ENCODE results near the gene GSTM3. TPM values are rescaled to one million over a fixed set of nuclear protein-coding genes. Genes with fewer than 3 reads are reported as not detected.

GSTM3 gene
- total RNA-seq, 1 donor from 2014 or later, result 26.1 TPM

DNA sequence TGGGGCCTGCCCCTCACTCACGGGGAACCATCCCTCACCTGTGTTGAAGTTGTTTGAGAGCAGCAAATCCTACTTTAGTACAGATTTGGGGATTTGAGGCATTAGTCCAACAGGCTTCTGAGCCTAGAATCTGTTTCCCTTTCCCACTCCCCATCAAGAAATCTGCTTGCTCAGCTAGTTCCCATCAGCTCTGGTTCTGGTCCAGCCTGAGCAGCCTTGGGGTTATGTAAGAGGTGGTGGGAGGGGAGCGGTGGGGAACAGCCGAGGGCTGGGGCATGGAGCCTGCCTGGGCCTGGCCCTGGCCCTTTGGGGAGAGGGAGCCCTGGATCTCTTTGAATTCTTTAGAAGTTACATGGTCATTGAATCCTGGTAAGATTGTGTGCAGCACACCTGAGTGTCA, 24.7 kb downstream of the GSTM3 start:
- Mint-ChIP-seq H3K27ac (ENCODE audit: unreplicated experiment) (no peak overlapping the region), H3K4me1 (ENCODE audit: low read depth, unreplicated experiment) (peaks cover 4% of the 10 kb centered on the region), H3K9me3 (ENCODE audit: unreplicated experiment) (no peaks in the 10 kb centered on the region), H3K27me3 (ENCODE audit: low read depth, unreplicated experiment) (peaks cover 43% of the 10 kb centered on the region), H3K36me3 (ENCODE audit: low read depth, unreplicated experiment) (no peaks in the 10 kb centered on the region), H3K4me3 (ENCODE audit: unreplicated experiment) (no peak overlapping the region)
- no peak overlapping the region for H3K27ac ChIP-seq (ENCODE audit: low read depth, low read length)
- H3K9ac ChIP-seq (ENCODE audit: low read length), result no peak overlapping the region
- H2AFZ ChIP-seq (ENCODE audit: low read depth, low read length), result no peak overlapping the region
- TF ChIP-seq EZH2 (IDR thresholded peaks at IDR 0.05; ENCODE audit: insufficient read depth, low read length), result no peak
- TF ChIP-seq, protein P1, sequence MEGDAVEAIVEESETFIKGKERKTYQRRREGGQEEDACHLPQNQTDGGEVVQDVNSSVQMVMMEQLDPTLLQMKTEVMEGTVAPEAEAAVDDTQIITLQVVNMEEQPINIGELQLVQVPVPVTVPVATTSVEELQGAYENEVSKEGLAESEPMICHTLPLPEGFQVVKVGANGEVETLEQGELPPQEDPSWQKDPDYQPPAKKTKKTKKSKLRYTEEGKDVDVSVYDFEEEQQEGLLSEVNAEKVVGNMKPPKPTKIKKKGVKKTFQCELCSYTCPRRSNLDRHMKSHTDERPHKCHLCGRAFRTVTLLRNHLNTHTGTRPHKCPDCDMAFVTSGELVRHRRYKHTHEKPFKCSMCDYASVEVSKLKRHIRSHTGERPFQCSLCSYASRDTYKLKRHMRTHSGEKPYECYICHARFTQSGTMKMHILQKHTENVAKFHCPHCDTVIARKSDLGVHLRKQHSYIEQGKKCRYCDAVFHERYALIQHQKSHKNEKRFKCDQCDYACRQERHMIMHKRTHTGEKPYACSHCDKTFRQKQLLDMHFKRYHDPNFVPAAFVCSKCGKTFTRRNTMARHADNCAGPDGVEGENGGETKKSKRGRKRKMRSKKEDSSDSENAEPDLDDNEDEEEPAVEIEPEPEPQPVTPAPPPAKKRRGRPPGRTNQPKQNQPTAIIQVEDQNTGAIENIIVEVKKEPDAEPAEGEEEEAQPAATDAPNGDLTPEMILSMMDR (IDR thresholded peaks at IDR 0.05; ENCODE audit: insufficient read depth, low read depth, low read length), result no peak
- no peak for FAIRE-seq
- H3K4me3 ChIP-seq (ENCODE audit: insufficient read depth, low read depth, low read length), result no peak overlapping the region
- H4K20me1 ChIP-seq (ENCODE audit: insufficient read depth, low read length), result no peaks in the 10 kb centered on the region
- no peaks in the 10 kb centered on the region for H3K27me3 ChIP-seq (ENCODE audit: insufficient read depth, low read length)
- no peaks in the 10 kb centered on the region for H3K36me3 ChIP-seq (ENCODE audit: insufficient read depth, low read length)
- no peak for DNase-seq (ENCODE audit: low read depth)
- peaks cover 8% of the 10 kb centered on the region for H3K4me1 ChIP-seq (ENCODE audit: insufficient read depth, low read length)
- H3K9me3 ChIP-seq (ENCODE audit: insufficient read depth, low read depth, low read length), result no peaks in the 10 kb centered on the region
- no peak overlapping the region for H3K4me2 ChIP-seq (ENCODE audit: low read length)
- H3K79me2 ChIP-seq (ENCODE audit: insufficient read depth, low read length), result no peaks in the 10 kb centered on the region

DNA sequence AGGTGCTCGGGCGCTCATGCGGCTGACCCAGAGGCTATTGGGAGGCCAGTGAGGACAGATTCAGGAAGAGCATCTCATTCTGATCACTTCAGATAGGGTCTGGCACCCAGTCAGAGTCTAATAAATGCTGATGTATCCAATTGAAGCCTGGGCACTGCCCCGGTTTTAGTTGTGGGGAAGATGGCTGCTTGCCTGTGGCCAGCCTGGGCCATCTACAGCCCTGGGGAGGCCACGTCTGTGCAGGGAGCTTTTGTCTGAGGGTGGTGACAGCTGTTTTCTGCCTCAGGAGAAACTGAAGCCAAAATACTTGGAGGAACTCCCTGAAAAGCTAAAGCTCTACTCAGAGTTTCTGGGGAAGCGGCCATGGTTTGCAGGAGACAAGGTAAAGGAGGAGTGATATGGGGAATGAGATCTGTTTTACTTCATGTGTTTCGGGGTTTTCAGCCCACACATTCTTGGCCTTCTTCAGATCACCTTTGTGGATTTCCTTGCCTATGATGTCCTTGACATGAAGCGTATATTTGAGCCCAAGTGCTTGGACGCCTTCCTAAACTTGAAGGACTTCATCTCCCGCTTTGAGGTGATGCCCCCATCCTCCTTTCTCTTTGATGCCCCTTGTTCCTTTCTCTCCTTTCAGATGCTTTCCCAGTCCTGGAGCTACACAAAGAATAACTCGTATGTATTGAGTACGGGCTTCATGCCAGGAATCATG, 26.0 kb downstream of the GSTM3 start:
- H3K27me3 Mint-ChIP-seq (ENCODE audit: low read depth, unreplicated experiment), result peaks cover 43% of the 10 kb centered on the region
- Histone ChIP-seq H3K4me3 (ENCODE audit: insufficient read depth, low read depth, low read length) (no peak overlapping the region), H4K20me1 (ENCODE audit: insufficient read depth, low read length) (no peaks in the 10 kb centered on the region), H3K9ac (ENCODE audit: low read length) (no peak overlapping the region), H3K9me3 (ENCODE audit: insufficient read depth, low read depth, low read length) (no peaks in the 10 kb centered on the region), H3K36me3 (ENCODE audit: insufficient read depth, low read length) (no peaks in the 10 kb centered on the region), H3K4me1 (ENCODE audit: insufficient read depth, low read length) (peaks cover 8% of the 10 kb centered on the region), H3K79me2 (ENCODE audit: insufficient read depth, low read length) (no peaks in the 10 kb centered on the region), H3K4me2 (ENCODE audit: low read length) (no peak overlapping the region), H2AFZ (ENCODE audit: low read depth, low read length) (no peak overlapping the region), H3K27me3 (ENCODE audit: insufficient read depth, low read length) (no peaks in the 10 kb centered on the region), H3K27ac (ENCODE audit: low read depth, low read length) (no peak overlapping the region)
- DNase-seq (ENCODE audit: low read depth) (no peak), FAIRE-seq (no peak)
- H3K36me3 Mint-ChIP-seq (ENCODE audit: low read depth, unreplicated experiment), result no peaks in the 10 kb centered on the region
- H3K27ac Mint-ChIP-seq (ENCODE audit: unreplicated experiment), result no peak overlapping the region
- H3K9me3 Mint-ChIP-seq (ENCODE audit: unreplicated experiment), result peaks cover 2% of the 10 kb centered on the region
- peaks cover 4% of the 10 kb centered on the region for H3K4me1 Mint-ChIP-seq (ENCODE audit: low read depth, unreplicated experiment)
- H3K4me3 Mint-ChIP-seq (ENCODE audit: unreplicated experiment), result no peak overlapping the region
- TF ChIP-seq, protein P1 (IDR thresholded peaks at IDR 0.05; ENCODE audit: insufficient read depth, low read depth, low read length), result no peak
- no peak for TF ChIP-seq EZH2 (IDR thresholded peaks at IDR 0.05; ENCODE audit: insufficient read depth, low read length)

DNA sequence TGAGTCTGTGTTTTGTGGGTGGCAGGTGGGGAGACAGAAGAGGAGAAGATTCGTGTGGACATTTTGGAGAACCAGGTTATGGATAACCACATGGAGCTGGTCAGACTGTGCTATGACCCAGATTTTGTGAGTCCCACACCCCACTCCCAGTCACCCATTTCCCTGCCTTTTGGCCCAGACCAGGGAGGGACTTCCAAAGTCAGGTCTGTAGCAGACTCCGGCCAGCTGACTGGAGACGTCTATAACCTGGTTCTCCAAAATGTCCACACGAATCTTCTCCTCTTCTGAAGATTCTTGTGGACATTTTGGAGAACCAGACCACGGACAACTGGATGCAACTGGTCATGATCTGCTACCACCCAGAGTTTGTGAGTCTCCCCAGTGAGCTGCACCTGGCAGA, 27.2 kb downstream of the GSTM3 start:
- Histone ChIP-seq H3K79me2 (ENCODE audit: insufficient read depth, low read length) (no peaks in the 10 kb centered on the region), H3K4me1 (ENCODE audit: insufficient read depth, low read length) (peaks cover 2% of the 10 kb centered on the region), H3K4me3 (ENCODE audit: insufficient read depth, low read depth, low read length) (no peak overlapping the region), H2AFZ (ENCODE audit: low read depth, low read length) (no peak overlapping the region), H3K9ac (ENCODE audit: low read length) (no peak overlapping the region), H3K4me2 (ENCODE audit: low read length) (no peak overlapping the region), H4K20me1 (ENCODE audit: insufficient read depth, low read length) (no peaks in the 10 kb centered on the region), H3K36me3 (ENCODE audit: insufficient read depth, low read length) (no peaks in the 10 kb centered on the region), H3K27me3 (ENCODE audit: insufficient read depth, low read length) (no peaks in the 10 kb centered on the region), H3K9me3 (ENCODE audit: insufficient read depth, low read depth, low read length) (no peaks in the 10 kb centered on the region), H3K27ac (ENCODE audit: low read depth, low read length) (no peak overlapping the region)
- Mint-ChIP-seq H3K27ac (ENCODE audit: unreplicated experiment) (no peak overlapping the region), H3K9me3 (ENCODE audit: unreplicated experiment) (peaks cover 7% of the 10 kb centered on the region), H3K4me3 (ENCODE audit: unreplicated experiment) (no peak overlapping the region), H3K36me3 (ENCODE audit: low read depth, unreplicated experiment) (no peaks in the 10 kb centered on the region), H3K27me3 (ENCODE audit: low read depth, unreplicated experiment) (peaks cover 43% of the 10 kb centered on the region), H3K4me1 (ENCODE audit: low read depth, unreplicated experiment) (no peaks in the 10 kb centered on the region)
- TF ChIP-seq, protein P1 (IDR thresholded peaks at IDR 0.05; ENCODE audit: insufficient read depth, low read depth, low read length), result no peak
- DNase-seq (ENCODE audit: low read depth), result no peak
- FAIRE-seq, result no peak

All from astrocyte (in vitro differentiated cells and primary cell).